HuH-7 (cell line): ENCODE data around the gene MAPKAP1.
A peak's percentile ranks its signal among the peaks of the same experiment; 100 is the strongest.

Source experiments
- DNase-seq: peaks from one replicate; pipeline ENCODE4 v3.0.0; 2011; ENCODE audit warnings: low spot score

The MAPKAP1 gene

GRCh38 chr9:125513303-125513667 is 193.7 kb downstream of the MAPKAP1 start:
- no peak for DNase-seq

- DNase-seq: no peak
Observed at GRCh38 chr9:125511789-125512660, 195.0 kb downstream of the MAPKAP1 start.

GRCh38 chr9:125510980-125511379 is 196.0 kb downstream of the MAPKAP1 start:
- no peak for DNase-seq

GRCh38 chr9:125509476-125509875 is 197.5 kb downstream of the MAPKAP1 start:
- no peak for DNase-seq

GRCh38 chr9:125508249-125508648 is 198.8 kb downstream of the MAPKAP1 start:
- DNase-seq: no peak

GRCh38 chr9:125507226-125507625 is 199.8 kb downstream of the MAPKAP1 start:
- no peak for DNase-seq

GRCh38 chr9:125505988-125506438 is 201.0 kb downstream of the MAPKAP1 start:
- DNase-seq: no peak

GRCh38 chr9:125504616-125505015 is 202.4 kb downstream of the MAPKAP1 start:
- no peak for DNase-seq

- DNase-seq: no peak
Observed at GRCh38 chr9:125497906-125498305, 209.1 kb downstream of the MAPKAP1 start.

GRCh38 chr9:125497478-125497877 is 209.5 kb downstream of the MAPKAP1 start:
- no peak for DNase-seq

GRCh38 chr9:125496313-125496834 is 210.6 kb downstream of the MAPKAP1 start:
- no peak for DNase-seq

- no peak for DNase-seq
Observed at GRCh38 chr9:125495172-125496119, 211.6 kb downstream of the MAPKAP1 start.

GRCh38 chr9:125494653-125494915 is 212.4 kb downstream of the MAPKAP1 start:
- no peak for DNase-seq

GRCh38 chr9:125493881-125494652 is 212.9 kb downstream of the MAPKAP1 start:
- DNase-seq: no peak

- DNase-seq: peak; percentile 32
Observed at GRCh38 chr9:125493384-125493783, 213.6 kb downstream of the MAPKAP1 start.

- no peak for DNase-seq
Observed at GRCh38 chr9:125492719-125493118, 214.3 kb downstream of the MAPKAP1 start.

- no peak for DNase-seq
Observed at GRCh38 chr9:125487842-125488241, 219.2 kb downstream of the MAPKAP1 start.

- DNase-seq: no peak
Observed at GRCh38 chr9:125486576-125486975, 220.4 kb downstream of the MAPKAP1 start.

GRCh38 chr9:125486152-125486508 is 220.9 kb downstream of the MAPKAP1 start:
- DNase-seq: no peak

- no peak for DNase-seq
Observed at GRCh38 chr9:125485471-125486151, 221.4 kb downstream of the MAPKAP1 start.
